HL-60/S4 (cell line): ENCODE data around the gene LSP1.

Experiments
- in situ Hi-C: fragments of 300-500 bp; cut with MboI; formaldehyde crosslinking; loops from 2 replicates; pipeline ENCODE4 v1.14.3; 2022; ENCODE audit warnings: low sequenced_read_pairs

LSP1 gene

GRCh38 chr11:1924646-1925372 lies 71.9 kb downstream of the LSP1 start:
- in situ Hi-C loops = no loop called here

GRCh38 chr11:1925373-1926155 lies 72.7 kb downstream of the LSP1 start:
- in situ Hi-C loops = no loop called here

- in situ Hi-C loops = no loop called here
These were observed 73.5 kb downstream of the LSP1 start for GRCh38 chr11:1926156-1927025.

DNA sequence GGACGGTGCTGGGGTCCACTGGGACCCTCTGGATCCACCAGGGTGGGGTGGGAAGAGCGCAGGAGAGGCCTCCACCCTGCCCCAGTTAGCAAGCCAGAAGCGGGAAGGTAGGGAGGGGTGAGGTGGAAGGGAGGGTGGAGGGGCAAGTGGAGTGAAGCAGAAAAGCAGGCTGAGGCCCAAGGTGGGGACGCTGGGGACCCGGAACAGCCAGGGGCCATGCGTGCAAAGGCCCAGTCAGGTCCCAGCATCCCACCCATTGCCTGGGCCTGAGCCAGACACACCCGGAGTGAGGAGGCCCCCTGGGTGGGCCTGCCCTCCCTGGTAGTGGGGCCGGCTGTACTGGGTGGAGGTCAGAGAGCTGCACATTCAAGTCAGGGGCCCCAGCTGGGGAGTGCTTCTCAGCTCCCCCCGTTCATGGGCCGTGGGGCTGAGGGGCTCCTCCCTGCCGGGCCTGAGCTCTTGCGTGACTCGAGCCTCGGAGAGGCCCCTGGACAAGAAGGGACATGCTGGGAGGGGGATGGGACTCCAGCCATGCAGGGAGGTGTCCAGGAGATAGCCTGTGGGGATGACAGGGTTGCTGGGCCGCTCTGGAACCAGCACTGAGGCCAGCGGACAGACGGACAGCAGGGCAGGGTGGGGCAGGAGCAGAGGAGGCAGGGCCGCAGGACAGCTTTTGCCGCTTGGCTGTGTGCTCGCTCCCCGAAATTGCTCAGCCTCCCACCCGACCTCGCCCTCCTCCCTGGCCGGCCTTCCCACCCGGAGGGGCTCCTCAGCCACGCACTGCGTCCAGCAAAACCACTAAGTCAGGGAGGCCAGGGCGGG lies 74.4 kb downstream of the LSP1 start:
- in situ Hi-C loops = no loop called here

GRCh38 chr11:1927848-1928469 lies 75.1 kb downstream of the LSP1 start:
- in situ Hi-C loops = no loop called here

DNA sequence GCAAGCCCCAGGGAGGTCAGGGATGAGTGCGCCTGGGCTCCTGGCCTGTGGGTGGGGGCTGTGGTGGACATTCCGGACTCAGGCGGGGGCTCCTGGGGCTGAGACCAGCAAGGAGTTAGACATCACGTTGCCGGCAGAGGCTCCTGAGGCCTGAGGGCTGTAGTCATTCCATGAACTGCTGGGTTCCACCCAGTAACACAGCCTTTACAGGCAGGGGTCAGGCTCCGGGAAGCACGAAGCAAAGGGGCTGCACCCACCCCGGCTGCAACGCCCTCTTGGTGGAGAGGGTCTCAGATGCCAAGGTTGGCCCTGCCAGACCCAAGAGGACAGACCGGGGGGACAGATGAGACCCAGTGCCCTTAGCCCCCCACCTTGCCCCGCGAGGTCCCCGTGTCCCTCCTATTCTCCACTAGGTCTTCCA lies 75.6 kb downstream of the LSP1 start:
- in situ Hi-C loops = no loop called here

GRCh38 chr11:1928891-1929541 lies 76.1 kb downstream of the LSP1 start:
- in situ Hi-C loops = no loop called here

DNA sequence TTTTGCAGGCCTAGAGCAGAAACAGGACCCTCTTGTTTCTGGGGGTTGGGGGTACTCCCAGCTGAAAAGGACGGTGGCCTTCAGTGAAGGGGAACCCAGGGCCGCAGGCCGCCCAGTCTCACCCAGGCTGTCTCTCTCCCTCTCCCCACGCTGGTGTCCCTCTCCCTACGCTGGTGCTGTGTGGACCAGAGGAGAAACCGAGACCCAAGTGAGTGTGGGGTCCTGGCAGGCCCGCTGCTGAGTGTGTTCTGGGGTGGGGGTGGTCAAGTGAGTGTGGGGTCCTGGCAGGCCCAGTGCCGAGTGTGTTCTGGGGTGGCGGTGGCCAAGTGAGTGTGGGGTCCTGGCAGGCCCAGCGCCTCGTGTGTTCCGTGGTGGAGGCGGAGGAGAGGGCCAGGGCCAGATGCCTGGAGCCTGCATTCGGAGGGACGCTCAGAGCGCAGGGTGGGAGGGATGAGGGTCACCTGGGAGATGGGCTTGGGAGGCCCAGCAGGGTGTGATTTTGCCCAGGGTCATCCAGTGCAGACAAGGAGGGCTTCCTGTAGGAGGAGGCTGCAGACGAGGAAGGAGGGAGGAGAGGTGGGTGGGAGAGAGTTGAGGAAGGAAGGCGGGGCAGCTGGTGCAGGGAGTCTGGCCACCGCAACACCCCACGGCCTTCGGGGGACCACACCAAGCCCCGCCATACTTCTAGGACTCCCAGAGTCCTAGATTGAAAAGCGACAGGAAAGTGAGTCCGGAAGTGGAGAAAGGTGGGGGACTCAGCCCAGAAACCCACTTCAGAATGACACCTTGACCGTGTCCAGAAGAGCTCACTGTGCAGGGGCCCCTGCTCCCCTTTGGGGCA lies 77.0 kb downstream of the LSP1 start:
- in situ Hi-C loops = no loop called here

DNA sequence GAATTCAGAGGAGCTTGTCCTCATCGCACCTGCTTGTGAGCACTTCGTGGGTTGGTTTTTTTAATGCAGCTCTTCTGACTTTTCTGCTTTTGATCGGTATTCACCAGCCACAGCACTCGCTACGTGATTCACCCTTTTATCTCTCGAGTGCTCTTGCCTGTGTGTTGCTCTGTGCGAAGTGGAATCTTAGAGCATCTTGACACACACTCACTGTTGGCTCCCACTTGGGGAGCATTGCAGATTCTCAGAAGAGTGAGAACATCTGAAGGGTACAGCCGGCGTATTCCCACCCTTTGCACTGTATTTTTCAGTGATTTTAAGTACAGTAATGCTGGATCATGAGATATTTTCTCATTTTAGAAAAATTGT lies 77.6 kb downstream of the LSP1 start:
- in situ Hi-C loops = no loop called here

GRCh38 chr11:1931341-1932104 lies 78.6 kb downstream of the LSP1 start:
- in situ Hi-C loops = no loop called here

GRCh38 chr11:1932105-1932480 lies 79.2 kb downstream of the LSP1 start:
- in situ Hi-C loops = no loop called here

GRCh38 chr11:1932681-1933080 lies 79.8 kb downstream of the LSP1 start:
- in situ Hi-C loops = no loop called here

DNA sequence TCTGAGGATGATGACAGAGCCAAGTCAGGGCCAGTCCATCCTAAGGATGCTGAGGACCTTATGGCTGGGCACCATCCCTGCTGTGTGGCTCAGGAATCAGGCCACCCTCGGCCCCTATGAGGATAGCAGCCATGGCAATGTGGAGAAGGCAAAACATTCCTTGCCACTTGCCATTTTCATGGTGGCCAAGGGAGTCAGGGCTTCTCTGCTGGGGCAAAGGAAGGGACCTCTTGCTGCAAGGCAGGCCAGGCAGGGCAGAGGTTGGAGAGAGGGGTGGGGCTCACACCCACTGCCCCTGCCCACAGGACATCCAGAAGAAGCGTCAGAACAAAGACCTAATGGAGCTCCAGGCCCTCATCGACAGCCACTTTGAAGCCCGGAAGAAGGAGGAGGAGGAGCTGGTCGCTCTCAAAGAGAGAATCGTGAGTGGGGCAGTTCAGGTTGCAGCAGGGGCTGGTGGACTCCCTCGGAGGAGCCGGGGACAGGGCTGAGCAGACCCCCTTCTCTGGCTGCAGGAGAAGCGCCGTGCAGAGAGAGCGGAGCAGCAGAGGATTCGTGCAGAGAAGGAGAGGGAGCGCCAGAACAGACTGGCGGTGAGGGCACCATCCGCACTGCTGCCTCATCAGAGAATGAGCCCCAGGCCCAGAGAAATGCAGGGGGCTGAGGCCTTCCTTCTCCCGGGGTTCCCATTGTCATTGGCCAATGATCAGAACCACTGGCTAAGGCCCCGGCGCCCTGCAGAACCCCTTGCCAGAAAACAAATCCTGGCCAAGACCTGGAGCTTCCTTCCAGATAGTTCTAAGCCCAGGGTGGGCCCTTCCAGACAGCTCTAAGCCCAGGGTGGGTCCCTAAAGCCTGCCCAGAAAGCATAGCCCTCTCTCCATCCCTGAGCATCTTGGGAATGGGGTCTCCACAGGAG lies 80.8 kb downstream of the LSP1 start:
- in situ Hi-C loops = no loop called here

DNA sequence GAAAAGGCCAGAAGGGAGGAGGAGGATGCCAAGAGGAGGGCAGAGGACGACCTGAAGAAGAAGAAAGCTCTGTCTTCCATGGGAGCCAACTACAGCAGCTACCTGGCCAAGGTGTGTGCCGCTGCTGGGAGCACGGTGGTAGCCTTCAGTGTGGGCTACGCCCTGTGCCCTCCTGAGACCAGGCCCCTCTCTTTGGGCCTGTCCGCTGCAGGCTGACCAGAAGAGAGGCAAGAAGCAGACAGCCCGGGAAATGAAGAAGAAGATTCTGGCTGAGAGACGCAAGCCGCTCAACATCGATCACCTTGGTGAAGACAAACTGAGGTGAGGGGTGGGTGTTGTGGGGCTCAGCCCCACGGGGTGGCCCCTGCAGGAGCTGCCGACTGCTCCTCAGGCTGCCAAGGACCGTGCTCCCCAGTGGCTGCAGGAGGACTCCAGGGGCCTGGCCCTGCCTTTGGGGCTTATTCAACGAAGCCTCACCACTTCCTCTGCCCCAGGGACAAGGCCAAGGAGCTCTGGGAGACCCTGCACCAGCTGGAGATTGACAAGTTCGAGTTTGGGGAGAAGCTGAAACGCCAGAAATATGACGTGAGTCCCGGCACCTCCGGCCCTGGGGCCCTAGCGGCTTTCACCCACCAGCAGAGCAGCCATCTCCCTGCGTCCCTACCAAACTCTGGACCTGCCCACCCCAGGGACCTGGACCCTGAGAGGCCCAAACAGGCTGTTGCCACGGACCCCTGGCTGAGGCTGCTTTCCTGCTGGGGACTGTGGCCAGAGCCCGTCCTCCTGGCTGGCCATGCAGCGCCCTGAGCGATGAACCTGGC lies 81.7 kb downstream of the LSP1 start:
- in situ Hi-C loops = no loop called here

- in situ Hi-C loops = no loop called here
These were observed 82.5 kb downstream of the LSP1 start for GRCh38 chr11:1935156-1936071.
